ENCODE data around the gene MICALL2.

MICALL2 gene

DNA sequence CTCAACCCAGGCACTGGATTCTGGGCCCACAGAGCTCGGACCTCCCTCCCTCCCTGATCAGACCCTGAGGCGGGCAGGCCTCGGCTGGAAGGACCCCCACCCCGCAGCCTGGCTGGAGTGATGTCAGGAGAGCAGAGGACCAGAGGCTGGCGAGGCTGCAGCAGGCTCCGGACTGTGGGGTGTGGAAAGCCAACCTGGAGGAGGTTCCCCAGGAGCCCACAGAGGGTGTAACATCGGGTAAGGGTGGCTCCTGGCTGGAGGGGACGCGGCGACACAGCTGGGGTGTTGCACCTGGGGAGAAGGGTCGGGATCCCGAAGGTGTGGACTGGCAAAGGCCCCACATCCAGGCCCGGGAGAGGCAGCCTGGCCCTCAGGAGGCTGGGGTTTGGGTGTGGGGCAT, 8.9 kb upstream of the MICALL2 start:
- H3K36me3 ChIP-seq (ENCODE audit: insufficient read depth, low read length), result peaks cover 31% of the 10 kb centered on the region; the same call in 1 of the 2 replicates
- H3K9ac ChIP-seq (ENCODE audit: low read depth, low read length, poor library complexity, severe bottlenecking), result no peak overlapping the region
- 0 out of 2 replicates have a peak, but pooled peaks cover 3% of the 10 kb centered on the region for H3K79me2 ChIP-seq (ENCODE audit: insufficient read depth, low read length)
- H3K4me2 ChIP-seq (ENCODE audit: low read depth, low read length, poor library complexity, severe bottlenecking), result no peak overlapping the region
- H4K20me1 ChIP-seq (ENCODE audit: insufficient read depth, low read length, poor library complexity, severe bottlenecking), result no peaks in the 10 kb centered on the region
- no peak for TF ChIP-seq EZH2phosphoT487 (IDR thresholded peaks at IDR 0.05; ENCODE audit: borderline replicate concordance)
- TF ChIP-seq, protein P1, sequence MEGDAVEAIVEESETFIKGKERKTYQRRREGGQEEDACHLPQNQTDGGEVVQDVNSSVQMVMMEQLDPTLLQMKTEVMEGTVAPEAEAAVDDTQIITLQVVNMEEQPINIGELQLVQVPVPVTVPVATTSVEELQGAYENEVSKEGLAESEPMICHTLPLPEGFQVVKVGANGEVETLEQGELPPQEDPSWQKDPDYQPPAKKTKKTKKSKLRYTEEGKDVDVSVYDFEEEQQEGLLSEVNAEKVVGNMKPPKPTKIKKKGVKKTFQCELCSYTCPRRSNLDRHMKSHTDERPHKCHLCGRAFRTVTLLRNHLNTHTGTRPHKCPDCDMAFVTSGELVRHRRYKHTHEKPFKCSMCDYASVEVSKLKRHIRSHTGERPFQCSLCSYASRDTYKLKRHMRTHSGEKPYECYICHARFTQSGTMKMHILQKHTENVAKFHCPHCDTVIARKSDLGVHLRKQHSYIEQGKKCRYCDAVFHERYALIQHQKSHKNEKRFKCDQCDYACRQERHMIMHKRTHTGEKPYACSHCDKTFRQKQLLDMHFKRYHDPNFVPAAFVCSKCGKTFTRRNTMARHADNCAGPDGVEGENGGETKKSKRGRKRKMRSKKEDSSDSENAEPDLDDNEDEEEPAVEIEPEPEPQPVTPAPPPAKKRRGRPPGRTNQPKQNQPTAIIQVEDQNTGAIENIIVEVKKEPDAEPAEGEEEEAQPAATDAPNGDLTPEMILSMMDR (conservative IDR thresholded peaks at IDR 0.05; ENCODE audit: low read length), result no peak
- no peaks in the 10 kb centered on the region for H3K4me1 ChIP-seq (ENCODE audit: insufficient read depth, low read length, poor library complexity, severe bottlenecking)
- H3K9me2 ChIP-seq (replicated peaks; ENCODE audit: low read depth, low read length), result no peaks in the 10 kb centered on the region
- no peaks in the 10 kb centered on the region for H3K9me3 ChIP-seq (ENCODE audit: insufficient read depth, low read depth, low read length)
- H3K4me3 ChIP-seq (ENCODE audit: low read length, poor library complexity, severe bottlenecking), result no peak overlapping the region
- H2AFZ ChIP-seq (ENCODE audit: low read length), result no peak overlapping the region
- no peaks in the 10 kb centered on the region for H3K27me3 ChIP-seq (ENCODE audit: insufficient read depth, low read length, poor library complexity, severe bottlenecking)
- H3F3A ChIP-seq (ENCODE audit: low read depth), result no peaks in the 10 kb centered on the region

DNA sequence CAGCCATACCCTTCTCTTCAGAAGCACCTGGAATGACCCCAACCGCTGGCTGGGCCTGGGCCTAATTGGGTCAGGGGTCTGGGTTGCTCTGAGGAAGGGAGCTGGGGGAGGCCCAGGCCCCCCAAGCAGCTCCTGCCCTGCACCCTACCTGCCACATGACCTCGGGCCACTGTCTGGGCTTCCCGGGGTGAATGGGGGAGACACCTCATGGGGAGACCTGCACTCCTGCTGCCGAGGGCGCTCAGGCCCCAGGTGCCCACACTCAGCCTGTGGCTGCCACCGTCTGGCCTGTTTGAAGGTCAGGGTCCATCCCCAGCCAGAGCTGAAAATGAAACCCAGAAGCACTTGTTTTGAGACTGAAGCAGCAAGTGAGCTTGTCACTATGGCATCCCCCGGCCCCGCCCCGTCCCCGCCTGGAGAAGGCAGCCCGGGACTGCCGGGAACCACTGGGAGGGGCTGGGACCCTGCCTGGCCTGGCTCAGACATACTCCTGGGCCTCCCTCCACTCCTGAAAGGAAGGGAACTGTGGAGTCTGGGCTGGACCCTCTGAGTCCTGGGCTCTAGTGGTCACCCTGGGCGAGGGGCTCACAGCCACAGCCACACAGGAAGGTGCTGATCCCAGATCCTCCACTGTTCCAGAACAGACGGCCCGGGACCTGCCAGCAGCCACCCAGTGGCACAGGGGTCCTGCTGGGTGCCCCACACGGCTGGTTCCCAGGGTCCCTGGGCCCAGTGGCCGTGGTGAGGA, 7.4 kb upstream of the MICALL2 start:
- Histone ChIP-seq H3K9ac (ENCODE audit: low read depth, low read length, poor library complexity, severe bottlenecking) (no peak overlapping the region), H3K4me2 (ENCODE audit: low read depth, low read length, poor library complexity, severe bottlenecking) (no peak overlapping the region), H3K79me2 (ENCODE audit: insufficient read depth, low read length) (0 out of 2 replicates have a peak, but pooled peaks cover 3% of the 10 kb centered on the region), H3F3A (ENCODE audit: low read depth) (no peaks in the 10 kb centered on the region), H3K4me3 (ENCODE audit: low read length, poor library complexity, severe bottlenecking) (no peak overlapping the region), H3K36me3 (ENCODE audit: insufficient read depth, low read length) (peaks cover 20% of the 10 kb centered on the region; the same call in 1 of the 2 replicates), H2AFZ (ENCODE audit: low read length) (no peak overlapping the region), H3K27me3 (ENCODE audit: insufficient read depth, low read length, poor library complexity, severe bottlenecking) (no peaks in the 10 kb centered on the region), H3K4me1 (ENCODE audit: insufficient read depth, low read length, poor library complexity, severe bottlenecking) (peaks cover 9% of the 10 kb centered on the region), H3K9me2 (replicated peaks; ENCODE audit: low read depth, low read length) (no peaks in the 10 kb centered on the region), H4K20me1 (ENCODE audit: insufficient read depth, low read length, poor library complexity, severe bottlenecking) (no peaks in the 10 kb centered on the region), H3K9me3 (ENCODE audit: insufficient read depth, low read depth, low read length) (no peaks in the 10 kb centered on the region)
- TF ChIP-seq EZH2phosphoT487 (IDR thresholded peaks at IDR 0.05; ENCODE audit: borderline replicate concordance), result no peak
- TF ChIP-seq, protein P1 (conservative IDR thresholded peaks at IDR 0.05; ENCODE audit: low read length), result no peak

- H3K9me3 ChIP-seq (ENCODE audit: insufficient read depth, low read depth, low read length), result no peaks in the 10 kb centered on the region
- H4K20me1 ChIP-seq (ENCODE audit: insufficient read depth, low read length, poor library complexity, severe bottlenecking), result no peaks in the 10 kb centered on the region
- no peak overlapping the region for H2AFZ ChIP-seq (ENCODE audit: low read length)
- H3K4me1 ChIP-seq (ENCODE audit: insufficient read depth, low read length, poor library complexity, severe bottlenecking), result peaks cover 22% of the 10 kb centered on the region
- TF ChIP-seq, protein P1 (conservative IDR thresholded peaks at IDR 0.05; ENCODE audit: low read length), result no peak
- no peak for TF ChIP-seq EZH2phosphoT487 (IDR thresholded peaks at IDR 0.05; ENCODE audit: borderline replicate concordance)
- no peaks in the 10 kb centered on the region; the same call in 1 of the 2 replicates for H3F3A ChIP-seq (ENCODE audit: low read depth)
- H3K4me2 ChIP-seq (ENCODE audit: low read depth, low read length, poor library complexity, severe bottlenecking), result no peak overlapping the region
- H3K9ac ChIP-seq (ENCODE audit: low read depth, low read length, poor library complexity, severe bottlenecking), result no peak overlapping the region
- 0 out of 2 replicates have a peak, but pooled peaks cover under 1% of the 10 kb centered on the region for H3K36me3 ChIP-seq (ENCODE audit: insufficient read depth, low read length)
- no peaks in the 10 kb centered on the region for H3K9me2 ChIP-seq (replicated peaks; ENCODE audit: low read depth, low read length)
- no peak overlapping the region for H3K4me3 ChIP-seq (ENCODE audit: low read length, poor library complexity, severe bottlenecking)
- no peaks in the 10 kb centered on the region for H3K27me3 ChIP-seq (ENCODE audit: insufficient read depth, low read length, poor library complexity, severe bottlenecking)
- 0 out of 2 replicates have a peak, but pooled peaks cover 3% of the 10 kb centered on the region for H3K79me2 ChIP-seq (ENCODE audit: insufficient read depth, low read length)
Observed at GRCh38 chr7:1464694-1465093, 5.4 kb upstream of the MICALL2 start.
